HepG2 (cell line): Measurements from ENCODE around the gene PSPH. TPM values are rescaled to one million over a fixed set of nuclear protein-coding genes. Genes with fewer than 3 reads are reported as not detected.

Source experiments
- ATAC-seq: fragments of 200-7000 bp; cut with Tn5 transposase; 3 replicates; pipeline ENCODE4 v1.9.1; 2020; ENCODE audit warnings: mild to moderate bottlenecking, moderate library complexity
- BruUV-seq: library from RNA; stranded (reverse); fragments of 400-500 nt; replicated peaks from 2 replicates; lab custom pipeline; 2021; lab: Mats Ljungman, UMichigan
- CTCF ChIA-PET: fragments of 300-600 bp; formaldehyde crosslinking; extraction: SDS; loops from one replicate; lab custom pipeline; 2021; ENCODE audit warnings: low total read pairs, inconsistent platforms, low intra/inter-chr PET ratio; lab: Yijun Ruan, JAX
- POLR2A ChIA-PET: fragments of 350-600 bp; sonication (Branson Sonifier 250); formaldehyde crosslinking; loops from one replicate; lab custom pipeline; 2020; ENCODE audit warnings: antibody characterized with exemption, inconsistent platforms; lab: Yijun Ruan, JAX
- DNase-seq: peaks from one replicate; pipeline ENCODE4 v3.0.0-alpha.2; 2015; ENCODE audit warnings: low spot score
- FAIRE-seq: peaks from 3 replicates; lab custom pipeline; 2011; peaks lifted over from hg19 to GRCh38; lab: Jason Lieb, UNC
- H2AFZ ChIP-seq: one replicate; pipeline ENCODE4 v1.6.1; 2011; ENCODE audit warnings: low read length, inconsistent platforms
- H3K27ac ChIP-seq: fragments of 300-600 bp; 3 replicates; pipeline ENCODE4 v1.8.0; 2011; ENCODE audit warnings: mixed run types, mild to moderate bottlenecking, mixed read lengths, low read length, inconsistent platforms; ENCODE audit not compliant: insufficient read depth; ENCODE audit errors: extremely low read length
- H3K27me3 ChIP-seq, 2 experiments: fragments of 200-600 bp in 1 of 2; 2 replicates in 1 of 2; 3 replicates in 1 of 2; pipeline versions ENCODE4 v1.6.0 to v1.8.0; 2011; ENCODE audit warnings: low read length in 2 of 2, mild to moderate bottlenecking in 2 of 2, moderate library complexity in 2 of 2, inconsistent platforms in 1 of 2; ENCODE audit not compliant: insufficient read depth in 2 of 2, control insufficient read depth in 1 of 2
- H3K36me3 ChIP-seq, 2 experiments: fragments of 200-600 bp in 1 of 2; replicated peaks in 1 of 2; 2 replicates in 1 of 2; 3 replicates in 1 of 2; pipeline versions ENCODE4 v1.5.1 to v1.8.0; 2011; ENCODE audit warnings: low read length in 2 of 2, inconsistent platforms in 1 of 2; ENCODE audit not compliant: insufficient read depth in 2 of 2, control insufficient read depth in 1 of 2
- H3K4me1 ChIP-seq: 2 replicates; pipeline ENCODE4 v1.5.1; 2012; ENCODE audit warnings: low read length, inconsistent platforms; ENCODE audit not compliant: insufficient read depth
- H3K4me2 ChIP-seq: 2 replicates; pipeline ENCODE4 v1.6.0; 2011; ENCODE audit warnings: low read depth, low read length, inconsistent platforms
- H3K4me3 ChIP-seq, 3 experiments: fragments of 200-600 bp in 1 of 3; sonication (generic), shearing (Covaris generic) in 1 of 3; replicated peaks in 1 of 3; 2 replicates each; pipeline ENCODE4 v1.5.1; 2011 to 2016; ENCODE audit warnings: low read length in 3 of 3, inconsistent platforms in 2 of 3, low read depth in 2 of 3, mild to moderate bottlenecking in 2 of 3, control low read depth in 1 of 3, mixed read lengths in 1 of 3; ENCODE audit not compliant: insufficient read depth in 1 of 3
- H3K79me2 ChIP-seq: one replicate; pipeline ENCODE4 v1.6.1; 2011; ENCODE audit warnings: low read length, inconsistent platforms; ENCODE audit not compliant: insufficient read depth
- H3K9ac ChIP-seq: 2 replicates; pipeline ENCODE4 v1.6.0; 2011; ENCODE audit warnings: mild to moderate bottlenecking, low read depth, low read length, inconsistent platforms; ENCODE audit not compliant: insufficient read depth
- H3K9me3 ChIP-seq: 2 replicates; pipeline ENCODE4 v1.5.1; 2012; ENCODE audit warnings: mild to moderate bottlenecking, low read length
- H4K20me1 ChIP-seq: 2 replicates; pipeline ENCODE4 v1.6.0; 2011; ENCODE audit warnings: inconsistent platforms, mild to moderate bottlenecking, low read length, moderate library complexity; ENCODE audit not compliant: insufficient read depth
- ATF5 ChIP-seq: sonication (generic); formaldehyde crosslinking; IDR thresholded peaks from 2 replicates; pipeline ENCODE4 v1.4.0; 2020; ENCODE audit warnings: mild to moderate bottlenecking, low read depth, missing genetic modification reagents
- GPBP1L1 ChIP-seq: sonication (generic); formaldehyde crosslinking; IDR thresholded peaks from 2 replicates; pipeline ENCODE4 v1.5.0; 2020; ENCODE audit warnings: mild to moderate bottlenecking, missing genetic modification reagents
- HMG20B ChIP-seq: conservative IDR thresholded peaks from 2 replicates; pipeline ENCODE4 v1.6.1; 2016; ENCODE audit warnings: missing genetic modification reagents, missing compliant biosample characterization
- JUN ChIP-seq: sonication (generic); formaldehyde crosslinking; IDR thresholded peaks from 2 replicates; pipeline ENCODE4 v1.4.0; 2020; ENCODE audit warnings: mild to moderate bottlenecking, missing genetic modification reagents
- MAF1 ChIP-seq: sonication (generic); formaldehyde crosslinking; IDR thresholded peaks from 2 replicates; pipeline ENCODE4 v1.5.0; 2020; ENCODE audit warnings: missing genetic modification reagents, borderline replicate concordance
- MAZ ChIP-seq, 2 experiments: sonication (generic) in 1 of 2; formaldehyde crosslinking in 1 of 2; IDR thresholded peaks; 2 replicates each; pipeline versions ENCODE4 v1.5.0 to v1.6.1; 2012 to 2020; ENCODE audit warnings: low read depth in 2 of 2, mild to moderate bottlenecking in 2 of 2, borderline replicate concordance in 1 of 2, improper control_type of control experiment in 1 of 2, low read length in 1 of 2, missing genetic modification reagents in 1 of 2, moderate library complexity in 1 of 2
- PREB ChIP-seq: sonication (generic); formaldehyde crosslinking; IDR thresholded peaks from 2 replicates; pipeline ENCODE4 v1.4.0; 2020; ENCODE audit warnings: missing genetic modification reagents
- U2AF1 ChIP-seq: fragments of 200-400 bp; formaldehyde crosslinking; optimal IDR thresholded peaks from 2 replicates; pipeline ENCODE3; 2017; ENCODE audit warnings: mild to moderate bottlenecking, low read depth, low read length
- ZBTB2 ChIP-seq: sonication (generic); formaldehyde crosslinking; IDR thresholded peaks from 2 replicates; pipeline ENCODE4 v1.8.0; 2022; ENCODE audit warnings: low read depth, missing genetic modification reagents
- ZNF180 ChIP-seq: sonication (generic); formaldehyde crosslinking; IDR thresholded peaks from 2 replicates; pipeline ENCODE4 v1.4.0; 2020; ENCODE audit warnings: low read depth, missing genetic modification reagents, borderline replicate concordance
- ZNF224 ChIP-seq: sonication (generic); formaldehyde crosslinking; IDR thresholded peaks from 2 replicates; pipeline ENCODE4 v1.5.0; 2020; ENCODE audit warnings: mild to moderate bottlenecking, missing genetic modification reagents
- ZNF264 ChIP-seq: sonication (generic); formaldehyde crosslinking; IDR thresholded peaks from 2 replicates; pipeline ENCODE4 v1.4.0; 2020; ENCODE audit warnings: missing genetic modification reagents
- ZNF446 ChIP-seq: sonication (generic); formaldehyde crosslinking; IDR thresholded peaks from 2 replicates; pipeline ENCODE4 v1.5.0; 2020; ENCODE audit warnings: mild to moderate bottlenecking, missing genetic modification reagents
- ZNF501 ChIP-seq: sonication (generic); formaldehyde crosslinking; IDR thresholded peaks from 2 replicates; pipeline ENCODE4 v1.5.1; 2020; ENCODE audit warnings: mild to moderate bottlenecking, moderate library complexity, missing genetic modification reagents
- ZNF513 ChIP-seq: sonication (generic); formaldehyde crosslinking; conservative IDR thresholded peaks from 2 replicates; pipeline ENCODE4 v1.5.0; 2020; ENCODE audit warnings: missing genetic modification reagents
- ZNF704 ChIP-seq: sonication (generic); formaldehyde crosslinking; IDR thresholded peaks from 2 replicates; pipeline ENCODE4 v1.8.1; 2023; ENCODE audit warnings: mild to moderate bottlenecking, inconsistent platforms, moderate library complexity, missing genetic modification reagents, borderline replicate concordance
- ZNF709 ChIP-seq: sonication (generic); formaldehyde crosslinking; IDR thresholded peaks from 2 replicates; pipeline ENCODE4 v1.5.0; 2020; ENCODE audit warnings: mild to moderate bottlenecking, missing genetic modification reagents
- WGBS: methylation state at CpG from one replicate; pipeline ENCODE4 v1.1.6; 2017; ENCODE audit warnings: low lambda C conversion rate; 5-methylcytosine and 5-hydroxymethylcytosine counted together
- in situ Hi-C: cut with HindIII; loops from 2 replicates; pipeline ENCODE4 v1.10.0; 2017; ENCODE audit warnings: low pct_unique_long_range_greater_than_20kb; ENCODE audit not compliant: extremely low pct_ligation_motif_present
- intact Hi-C: fragments of 100-400 bp; cut with micrococcal nuclease; formaldehyde crosslinking; loops from one replicate; pipeline ENCODE4 v1.10.0; 2022; ENCODE audit not compliant: unreplicated experiment
- polyA plus RNA-seq, 8 experiments: library from polyadenylated mRNA; depleted of rRNA in 3 of 8; stranded (reverse) in 7 of 8; unstranded in 1 of 8; fragments of >200 nt; fragmentation: Illumina TruSeq in 4 of 8; extraction: Trizol in 4 of 8; gene quantifications; 2 replicates each; pipeline versions ENCODE4 v1.2.1 to v1.2.3, GENCODE V29; 2011 to 2016; ENCODE audit warnings: low read depth in 4 of 8, missing spikeins in 1 of 8, mixed read lengths in 1 of 8; ENCODE audit not compliant: insufficient read depth in 1 of 8
- total RNA-seq, 5 experiments: library from RNA; depleted of rRNA; stranded (reverse); fragments of >200 nt; fragmentation: Illumina TruSeq; extraction: Trizol; gene quantifications; 2 replicates each; pipeline ENCODE4 v1.2.3, GENCODE V29; 2016; ENCODE audit warnings: low read depth in 1 of 5

Gene PSPH
- total and polyA plus RNA-seq, 2 of the 13 experiments (the other 11 are each of a cell fraction or from before 2014, with no cell fraction given) = 85.5 to 124 TPM

GRCh38 chr7:56026538-56026937 lies 24.7 kb downstream of the PSPH start:
- Histone ChIP-seq H3K27ac (peak overlapping the region; percentile 27), H3K9ac (no peak overlapping the region), H3K9me3 (no peaks in the 10 kb centered on the region), H4K20me1 (no peaks in the 10 kb centered on the region), H3K4me1 (peaks cover 60% of the 10 kb centered on the region), H3K4me3 (no peak overlapping the region), H3K27me3 (no peaks in the 10 kb centered on the region), H2AFZ (no peak overlapping the region), H3K4me2 (no peak overlapping the region; the same call in 1 of the 2 replicates), H3K79me2 (peaks cover 51% of the 10 kb centered on the region), H3K36me3 (peaks cover 12 to 60% of the 10 kb centered on the region in 2 experiments)
- 88% methylated on average over 2 of the region's 2 CpGs for WGBS
- no peak for ATAC-seq
- ChIA-PET CTCF (no interaction called here), POLR2A (interaction anchor here (2.2 kb wide), 1 partner anchor 25 kb away, joined by 6 read pairs; the partner anchor contains the start of genes CCT6A and PSPH)
- in situ Hi-C loops (no loop called here), intact Hi-C loops (no loop called here)
- no TSS peak for BruUV-seq
- TF ChIP-seq MAZ (IDR thresholded peaks at IDR 0.05; ENCODE audit: borderline replicate concordance, low read depth, low read length) = no peak
- TF ChIP-seq MAZ (CRISPR knock-in tag; IDR thresholded peaks at IDR 0.05; ENCODE audit: low read depth) = no peak
- no peak for TF ChIP-seq HMG20B (CRISPR knock-in tag)
- no peak for TF ChIP-seq ZNF513 (CRISPR knock-in tag)
- TF ChIP-seq ZNF180 (CRISPR knock-in tag) = no peak
- no peak for TF ChIP-seq MAF1 (CRISPR knock-in tag)
- no peak for TF ChIP-seq ZNF224 (CRISPR knock-in tag)
- TF ChIP-seq ATF5 (CRISPR knock-in tag) = no peak
- TF ChIP-seq U2AF1 = no peak
- no peak for TF ChIP-seq ZNF264 (CRISPR knock-in tag)
- no peak for TF ChIP-seq ZNF704
- TF ChIP-seq GPBP1L1 (CRISPR knock-in tag) = no peak
- no peak for TF ChIP-seq ZNF501 (CRISPR knock-in tag)
- TF ChIP-seq JUN (CRISPR knock-in tag) = no peak
- no peak for TF ChIP-seq ZNF709 (CRISPR knock-in tag)
- TF ChIP-seq PREB (CRISPR knock-in tag) = no peak
- TF ChIP-seq ZNF446 (CRISPR knock-in tag) = no peak
- no peak for TF ChIP-seq ZBTB2
- DNase-seq = no peak
- no peak for FAIRE-seq
